OCI-LY3 (cell line): ENCODE results near the gene DCUN1D2.

ENCODE experiments used
- CTCF ChIP-seq: fragments of 200-600, 300-600 bp; sonication (generic); IDR thresholded peaks from 2 replicates; pipeline ENCODE4 v1.5.1; 2014; ENCODE audit warnings: antibody characterized with exemption, low read length, low read depth
- EZH2phosphoT487 ChIP-seq: fragments of 200-600 bp; shearing (Covaris generic); IDR thresholded peaks from 2 replicates; pipeline ENCODE4 v1.6.1; 2018; ENCODE audit warnings: antibody characterized with exemption, mixed run types, low read depth

- no peak for TF ChIP-seq CTCF
- TF ChIP-seq EZH2phosphoT487, result no peak
Observed at GRCh38 chr13:113427562-113428468, 62.7 kb downstream of the DCUN1D2 start.
